Central memory CD4-positive, alpha-beta T cell (primary cell): ENCODE results near the gene NLRC5.
A peak's percentile ranks its signal among the peaks of the same experiment; 100 is the strongest.
"Not testable (repeated sequence)": the region's sequence is repeated elsewhere in the genome, so short reads cannot be mapped to it uniquely, and the experiment has no call there.

Experiments used
- DNase-seq: peaks from one replicate; pipeline ENCODE4 v3.0.0; 2022

Gene NLRC5

DNA sequence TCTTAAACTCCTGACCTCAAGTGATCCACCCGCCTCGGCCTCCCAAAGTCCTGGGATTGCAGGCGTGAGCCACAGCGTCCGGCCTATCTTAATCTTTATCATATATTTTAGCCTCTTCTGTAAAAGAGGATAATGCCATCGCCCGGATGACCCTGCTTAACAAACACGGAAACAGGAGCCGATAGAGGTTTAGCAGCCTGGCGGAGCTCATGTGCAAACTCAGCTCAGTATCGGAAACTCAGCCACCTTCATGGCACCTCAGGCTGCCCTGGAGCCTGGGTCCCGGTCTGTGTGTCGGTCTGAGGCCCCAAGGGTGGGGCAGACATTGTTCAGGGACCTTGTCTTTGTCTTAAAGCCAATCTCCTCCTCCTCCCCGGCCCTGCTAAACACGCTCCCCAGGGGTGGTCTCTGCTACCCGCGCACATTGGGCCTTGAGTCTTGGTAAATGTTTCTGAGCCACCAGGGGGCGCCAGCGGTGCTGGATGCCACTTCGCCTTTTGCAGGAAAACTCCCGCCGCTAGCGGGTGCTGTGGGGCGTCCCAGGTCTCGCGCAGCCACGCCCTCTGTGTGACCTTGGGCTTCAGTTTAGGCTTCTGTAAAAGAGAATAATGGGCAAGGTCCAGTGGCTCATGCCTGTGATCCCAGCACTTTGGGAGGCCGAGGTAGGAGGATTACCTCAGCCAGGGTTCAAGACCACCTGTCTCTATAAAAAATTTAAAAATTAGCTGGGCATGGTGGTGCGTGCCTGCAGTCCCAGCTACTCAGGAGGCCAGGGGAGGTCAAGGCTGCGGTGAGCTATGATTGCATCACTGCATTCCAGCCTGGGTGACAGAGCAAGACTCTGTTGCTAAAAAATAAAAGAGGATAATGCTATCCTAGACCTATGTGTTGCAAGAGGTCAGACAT lies 24.9 kb upstream of the NLRC5 start:
- peak; percentile 88 for DNase-seq

- no peak for DNase-seq
These were observed 23.9 kb upstream of the NLRC5 start for GRCh38 chr16:56965149-56966092.

DNA sequence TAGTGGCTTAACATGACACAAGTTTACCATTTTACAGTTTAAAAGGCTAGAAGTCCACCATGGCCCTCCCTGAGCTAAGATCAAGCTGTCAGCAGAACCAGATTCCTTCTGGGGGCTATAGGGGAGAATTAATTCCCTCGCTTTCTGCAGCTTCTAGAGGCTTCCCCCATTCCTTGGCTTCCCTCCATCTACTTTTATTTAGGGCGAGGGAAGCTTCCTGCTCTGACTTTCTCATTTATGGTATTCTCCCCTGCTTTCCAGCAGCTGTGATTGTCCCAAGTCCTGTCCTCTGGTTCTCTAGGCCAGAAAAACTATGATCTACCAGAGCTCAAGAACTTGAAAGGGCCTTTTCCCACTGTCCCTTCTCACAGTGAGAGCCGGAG lies 23.3 kb upstream of the NLRC5 start:
- DNase-seq, result no peak

DNA sequence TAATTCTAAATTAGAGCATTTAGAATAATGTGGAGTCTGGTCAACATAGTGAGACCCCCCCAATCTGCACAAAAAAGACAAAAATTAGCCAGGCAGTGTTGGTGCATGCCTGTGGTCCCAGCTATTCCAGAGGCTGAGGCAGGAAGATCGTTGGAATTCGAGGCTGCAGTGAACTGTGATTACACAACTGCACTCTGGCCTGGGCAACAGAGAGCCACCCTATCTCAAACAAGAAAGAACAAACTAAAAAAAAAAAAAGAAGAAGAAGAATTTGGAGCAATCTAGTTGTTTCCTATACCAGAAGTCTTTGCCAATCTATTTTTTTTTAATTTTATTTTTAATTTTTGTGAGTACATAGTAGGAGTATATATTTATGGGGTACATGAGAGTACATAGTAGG lies 21.6 kb upstream of the NLRC5 start:
- DNase-seq, result no peak

DNA sequence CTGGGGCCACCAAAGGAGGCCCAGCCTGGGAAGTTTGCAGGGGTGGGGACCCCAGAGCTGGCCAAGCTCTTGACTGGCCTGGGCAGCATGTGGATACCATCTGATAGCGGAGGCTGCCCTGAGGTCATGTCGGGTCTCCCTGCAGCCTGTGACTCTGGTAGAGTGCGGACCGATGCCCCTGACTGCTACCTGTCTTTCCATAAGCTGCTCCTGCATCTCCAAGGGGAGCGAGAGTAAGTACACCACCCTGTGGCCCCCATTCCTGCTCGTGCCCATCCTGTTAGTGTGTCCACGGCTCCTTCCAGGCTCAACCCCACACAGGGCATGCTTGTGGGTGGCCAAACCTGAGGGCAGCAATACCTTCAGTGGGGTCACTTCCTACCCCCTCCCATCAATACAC lies 19.6 kb upstream of the NLRC5 start:
- DNase-seq, result no peak

DNA sequence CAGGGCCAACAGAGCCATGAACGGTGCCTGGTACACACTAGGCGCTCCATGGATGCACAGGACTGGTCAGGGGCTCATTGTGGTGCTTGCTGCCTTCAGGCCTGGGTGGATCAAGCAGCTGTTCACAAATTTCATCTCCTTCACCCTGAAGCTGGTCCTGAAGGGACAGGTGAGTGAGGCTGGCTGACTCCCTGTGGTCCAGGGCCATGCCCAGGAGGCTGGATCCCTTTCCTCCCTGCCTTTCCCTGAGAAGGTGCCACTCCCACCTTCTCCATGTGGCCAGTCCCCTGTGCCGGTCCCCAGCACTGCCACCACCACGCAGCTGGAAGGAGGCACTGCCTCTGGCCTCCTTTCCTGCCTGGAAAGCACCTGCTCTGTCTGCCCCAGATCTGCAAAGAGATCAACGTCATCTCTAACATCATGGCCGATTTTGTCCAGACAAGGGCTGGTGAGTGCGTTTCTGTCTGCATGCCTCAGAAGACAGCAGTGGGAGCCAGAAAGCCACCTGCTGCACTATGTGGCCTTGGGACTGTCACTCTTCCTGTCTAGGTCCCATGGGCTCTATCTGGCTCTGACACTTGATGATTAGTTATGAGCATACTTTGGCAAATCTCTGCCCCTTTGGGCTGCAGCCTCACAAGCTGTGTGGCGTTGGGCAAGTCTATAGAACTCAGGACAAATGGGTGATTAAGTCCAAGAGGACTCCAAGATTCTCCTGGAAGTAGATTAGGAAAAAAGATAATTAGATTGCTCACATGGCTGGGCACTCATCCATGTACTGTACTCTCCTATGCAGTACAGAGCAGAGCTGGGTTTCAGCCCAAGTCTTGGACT lies 18.2 kb upstream of the NLRC5 start:
- peak; percentile 49 for DNase-seq

DNA sequence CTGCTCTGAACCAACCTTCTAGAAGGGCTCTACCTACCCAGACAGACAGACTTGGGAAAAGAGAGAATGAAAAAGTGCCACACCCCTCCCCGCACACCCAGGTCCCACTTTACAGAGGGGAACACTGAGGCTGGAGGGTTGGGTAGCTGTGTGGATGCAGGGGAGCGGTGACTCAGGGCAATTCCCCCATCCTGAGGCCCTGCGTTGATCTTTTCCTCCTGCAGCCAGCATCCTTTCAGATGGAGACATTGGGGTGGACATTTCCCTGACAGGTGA lies 17.7 kb upstream of the NLRC5 start:
- no peak for DNase-seq

- DNase-seq, result no peak
These were observed 16.7 kb upstream of the NLRC5 start for GRCh38 chr16:56972403-56973293.

- DNase-seq, result no peak
These were observed 16.1 kb upstream of the NLRC5 start for GRCh38 chr16:56973294-56973689.

GRCh38 chr16:56973899-56974298 lies 15.5 kb upstream of the NLRC5 start:
- DNase-seq, result not testable (repeated sequence)

DNA sequence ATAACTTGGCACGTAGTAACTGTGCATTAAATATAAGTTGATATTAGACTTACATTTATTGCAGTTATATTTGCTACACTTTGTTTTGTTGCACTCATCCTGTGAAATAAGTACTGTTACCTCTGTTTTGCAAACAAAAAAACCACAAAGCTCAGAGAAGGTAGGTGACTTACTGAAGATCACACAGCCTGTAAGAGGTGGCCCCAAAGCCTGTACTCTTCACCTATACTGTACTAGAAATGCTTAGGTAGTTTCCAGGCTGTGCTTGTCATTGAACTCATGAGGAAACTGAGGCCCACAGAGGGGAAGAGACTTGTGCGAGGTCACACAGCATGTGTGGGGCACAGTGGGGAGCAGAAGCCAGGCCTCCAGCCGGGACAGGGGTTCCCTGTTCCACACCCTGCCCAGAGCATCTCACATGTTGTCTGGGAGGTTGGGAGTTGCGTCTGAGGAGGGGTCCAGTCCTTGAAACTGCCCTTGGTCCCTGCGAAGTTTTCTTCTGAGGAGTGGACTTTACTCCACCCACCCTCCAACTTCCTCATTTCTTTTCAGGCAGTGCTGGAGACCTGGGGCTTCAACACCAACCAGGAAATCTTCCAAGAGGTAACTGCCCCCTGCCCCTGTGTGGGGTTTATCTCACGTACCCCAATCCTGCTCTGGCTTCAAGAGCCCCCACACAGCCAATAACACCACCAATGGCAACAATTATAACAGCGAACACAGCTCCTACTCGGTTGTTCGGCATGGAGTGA lies 14.6 kb upstream of the NLRC5 start:
- no peak for DNase-seq

DNA sequence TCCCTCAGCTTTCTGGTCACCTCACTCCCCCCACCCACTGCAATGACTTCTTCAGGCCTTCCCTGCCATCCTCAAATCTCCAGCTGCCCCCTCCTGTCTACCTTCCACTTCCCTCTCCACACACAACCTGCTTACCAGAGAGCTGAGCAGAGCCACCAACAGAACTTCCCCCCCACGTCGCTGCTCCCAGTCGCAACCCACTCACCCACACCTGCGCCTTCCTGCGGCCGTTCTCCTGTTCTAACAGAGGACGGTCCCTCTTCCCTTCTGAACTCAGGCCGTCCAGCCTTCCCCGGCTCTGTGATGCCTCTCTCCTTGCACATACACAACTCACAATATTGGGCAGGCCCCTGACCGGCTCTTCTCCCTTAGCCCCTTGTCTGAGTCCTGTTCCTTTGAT lies 13.6 kb upstream of the NLRC5 start:
- no peak for DNase-seq

- DNase-seq, result no peak
These were observed 12.1 kb upstream of the NLRC5 start for GRCh38 chr16:56977216-56977615.

DNA sequence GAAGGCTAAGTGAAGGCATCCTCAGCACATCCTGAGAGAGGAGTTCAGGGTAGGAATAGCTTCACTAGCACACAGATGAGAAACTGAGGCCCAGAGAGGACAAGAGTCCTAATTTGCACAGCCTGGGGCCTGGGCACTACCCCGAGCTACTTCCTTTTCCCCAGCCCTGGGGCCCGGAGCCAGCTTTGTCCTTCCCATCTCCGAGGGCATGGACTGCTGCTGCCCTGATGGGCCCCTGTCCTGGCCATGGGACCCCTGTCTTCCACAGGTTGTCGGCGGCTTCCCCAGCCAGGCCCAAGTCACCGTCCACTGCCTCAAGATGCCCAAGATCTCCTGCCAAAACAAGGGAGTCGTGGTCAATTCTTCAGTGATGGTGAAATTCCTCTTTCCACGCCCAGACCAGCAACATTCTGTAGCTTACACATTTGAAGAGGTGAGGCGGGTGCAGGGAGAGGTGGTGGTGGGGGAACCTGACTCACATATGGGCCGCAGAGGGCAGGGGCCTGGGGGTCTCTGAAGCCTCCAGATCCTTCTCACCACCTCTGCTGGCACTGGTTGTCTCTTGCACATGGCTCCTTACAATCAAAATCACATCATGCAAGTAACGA lies 11.4 kb upstream of the NLRC5 start:
- DNase-seq, result no peak

DNA sequence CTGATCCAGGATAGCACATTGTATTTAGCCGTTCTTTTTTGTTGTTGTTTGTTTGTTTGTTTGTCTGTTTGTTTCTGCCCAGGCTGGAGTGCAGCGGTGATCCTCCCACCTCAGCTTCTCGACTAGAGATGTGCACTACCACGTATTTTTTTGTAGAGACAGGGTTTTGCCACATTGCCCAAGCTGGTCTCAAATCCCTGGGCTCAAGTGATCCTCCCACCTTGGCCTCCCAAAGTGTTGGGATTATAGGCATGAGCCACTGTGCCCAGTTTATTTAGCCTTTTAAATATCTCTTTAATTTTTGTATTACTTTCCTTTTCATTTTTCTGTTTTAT lies 9.2 kb upstream of the NLRC5 start:
- no peak for DNase-seq

DNA sequence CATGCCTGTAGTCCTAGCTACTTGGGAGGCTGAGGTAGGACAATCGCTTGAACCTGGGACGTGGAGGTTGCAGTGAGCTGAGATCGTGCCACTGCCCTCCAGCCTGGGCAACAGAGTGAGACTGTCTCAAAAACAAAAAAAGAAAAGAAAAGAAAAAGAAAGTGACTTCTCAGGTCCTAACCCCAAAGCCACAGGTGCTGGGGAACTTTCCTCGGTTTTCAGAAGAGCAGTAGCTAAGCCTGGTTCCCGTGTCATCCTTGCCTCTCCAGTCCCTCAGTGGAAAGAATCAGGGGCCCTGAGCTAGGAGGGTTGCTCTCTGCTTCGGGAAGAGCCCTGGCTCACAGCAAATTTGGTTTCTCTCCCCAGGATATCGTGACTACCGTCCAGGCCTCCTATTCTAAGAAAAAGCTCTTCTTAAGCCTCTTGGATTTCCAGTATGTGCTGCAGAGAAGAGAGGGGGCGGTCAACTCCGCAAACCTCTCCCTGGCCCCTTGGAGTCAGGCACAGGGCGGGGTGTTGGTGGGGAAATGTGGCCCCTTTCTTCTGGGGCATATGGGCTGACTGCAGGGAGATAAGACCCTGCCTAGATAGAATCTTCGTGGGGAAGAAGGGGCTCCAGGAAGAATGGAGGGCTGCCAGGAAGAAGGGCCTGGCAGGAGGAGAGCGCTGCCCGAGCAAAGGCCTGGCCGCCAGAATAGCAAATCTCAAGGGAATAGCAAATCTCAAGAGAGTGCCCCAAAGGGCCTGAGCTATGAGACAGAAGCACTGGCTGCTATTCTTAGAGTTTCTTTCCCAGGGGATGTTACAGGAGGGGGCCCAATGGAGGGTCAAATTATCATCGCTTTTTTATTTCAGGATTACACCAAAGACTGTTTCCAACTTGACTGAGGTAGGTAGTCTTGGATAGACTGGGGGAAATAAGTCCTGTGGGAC lies 8.3 kb upstream of the NLRC5 start:
- no peak for DNase-seq

GRCh38 chr16:56981729-56982271 lies 7.6 kb upstream of the NLRC5 start:
- DNase-seq, result no peak

DNA sequence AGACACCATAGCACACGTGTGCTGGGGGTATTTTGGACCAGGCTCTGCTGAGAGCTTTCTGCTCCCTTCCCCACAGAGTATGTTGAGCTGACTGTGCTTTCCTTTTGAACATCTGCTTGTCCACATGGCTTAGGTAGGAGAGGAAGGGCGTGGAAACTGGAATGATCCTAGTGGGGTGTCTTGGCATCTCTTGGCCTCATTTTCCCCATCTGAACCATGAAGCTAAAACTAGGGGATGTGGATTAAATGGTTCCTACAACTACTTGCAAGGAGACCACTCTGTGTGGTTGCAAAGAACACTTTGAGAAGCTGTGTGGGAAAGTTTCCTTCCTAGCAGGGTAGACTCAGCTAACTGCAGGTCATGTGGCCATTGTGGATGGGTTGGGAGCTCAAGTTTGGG lies 6.7 kb upstream of the NLRC5 start:
- DNase-seq, result no peak

- DNase-seq, result no peak
These were observed 6.1 kb upstream of the NLRC5 start for GRCh38 chr16:56983211-56983751.
